GM19324 (cell line): ENCODE data around the gene MEF2B.
"Not testable (repeated sequence)": the region's sequence is repeated elsewhere in the genome, so short reads cannot be mapped to it uniquely, and the experiment has no call there.

ENCODE experiments used
- ATAC-seq: cut with Tn5 transposase; IDR thresholded peaks from one replicate; pipeline ENCODE4 v1.9.1; 2021; ENCODE audit warnings: mild to moderate bottlenecking, moderate library complexity; ENCODE audit not compliant: unreplicated experiment, low FRiP score

Gene MEF2B

DNA sequence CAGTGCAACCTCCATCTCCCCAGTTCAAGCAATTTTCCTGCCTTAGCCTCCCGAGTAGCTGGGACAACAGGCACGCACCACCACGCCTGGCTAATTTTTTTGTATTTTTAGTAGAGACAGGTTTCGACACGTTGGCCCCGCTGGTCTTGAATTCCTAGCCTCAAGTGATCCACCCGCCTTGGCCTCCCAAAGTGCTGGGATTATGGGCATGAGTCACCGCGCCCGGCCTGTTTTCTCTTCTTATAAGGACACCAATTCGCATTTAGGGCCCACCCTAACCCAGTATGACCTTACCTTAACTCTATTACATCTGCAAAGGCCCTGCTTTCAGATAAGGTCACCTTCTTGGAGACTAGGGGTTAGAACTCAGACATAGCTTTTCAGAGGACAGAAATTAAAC lies 66.9 kb downstream of the MEF2B start:
- no peak for ATAC-seq

DNA sequence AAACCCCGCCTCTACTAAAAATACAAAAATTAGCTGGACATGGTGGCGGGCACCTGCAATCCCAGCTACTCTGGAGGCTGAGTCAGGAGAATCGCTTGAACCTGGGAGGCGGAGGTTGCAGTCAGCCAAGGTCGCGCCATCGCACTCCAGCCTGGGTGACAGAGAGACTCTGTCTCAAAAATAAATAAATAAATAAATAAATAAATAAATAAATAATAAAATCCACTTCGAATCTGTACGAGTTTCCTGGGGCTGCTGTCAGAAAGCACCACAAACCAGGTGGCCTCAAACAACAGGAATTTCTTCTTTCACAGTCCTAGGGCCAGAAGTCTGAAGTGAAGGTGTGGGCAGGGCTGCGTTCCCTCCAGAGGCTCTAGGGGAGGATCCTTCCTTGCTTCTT lies 67.5 kb downstream of the MEF2B start:
- ATAC-seq, result not testable (repeated sequence)

DNA sequence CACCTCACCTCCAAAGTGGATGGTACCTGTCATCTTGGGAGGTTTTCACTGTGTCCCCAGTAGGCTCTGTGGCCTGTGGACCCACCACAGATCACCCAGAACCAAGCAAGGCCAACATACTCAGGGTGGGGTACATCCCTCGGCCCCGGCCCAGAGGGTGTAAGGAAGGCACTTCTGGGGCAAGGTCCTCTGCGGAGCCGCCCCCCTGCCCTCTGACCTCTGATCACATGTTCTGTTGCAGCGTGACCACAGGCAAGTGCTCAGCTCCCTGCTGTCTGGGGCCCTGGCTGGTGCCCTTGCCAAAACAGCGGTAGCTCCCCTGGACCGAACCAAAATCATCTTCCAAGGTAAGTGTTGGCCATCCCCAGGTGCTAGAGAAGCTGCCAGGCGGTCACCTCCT lies 68.5 kb downstream of the MEF2B start:
- no peak for ATAC-seq

DNA sequence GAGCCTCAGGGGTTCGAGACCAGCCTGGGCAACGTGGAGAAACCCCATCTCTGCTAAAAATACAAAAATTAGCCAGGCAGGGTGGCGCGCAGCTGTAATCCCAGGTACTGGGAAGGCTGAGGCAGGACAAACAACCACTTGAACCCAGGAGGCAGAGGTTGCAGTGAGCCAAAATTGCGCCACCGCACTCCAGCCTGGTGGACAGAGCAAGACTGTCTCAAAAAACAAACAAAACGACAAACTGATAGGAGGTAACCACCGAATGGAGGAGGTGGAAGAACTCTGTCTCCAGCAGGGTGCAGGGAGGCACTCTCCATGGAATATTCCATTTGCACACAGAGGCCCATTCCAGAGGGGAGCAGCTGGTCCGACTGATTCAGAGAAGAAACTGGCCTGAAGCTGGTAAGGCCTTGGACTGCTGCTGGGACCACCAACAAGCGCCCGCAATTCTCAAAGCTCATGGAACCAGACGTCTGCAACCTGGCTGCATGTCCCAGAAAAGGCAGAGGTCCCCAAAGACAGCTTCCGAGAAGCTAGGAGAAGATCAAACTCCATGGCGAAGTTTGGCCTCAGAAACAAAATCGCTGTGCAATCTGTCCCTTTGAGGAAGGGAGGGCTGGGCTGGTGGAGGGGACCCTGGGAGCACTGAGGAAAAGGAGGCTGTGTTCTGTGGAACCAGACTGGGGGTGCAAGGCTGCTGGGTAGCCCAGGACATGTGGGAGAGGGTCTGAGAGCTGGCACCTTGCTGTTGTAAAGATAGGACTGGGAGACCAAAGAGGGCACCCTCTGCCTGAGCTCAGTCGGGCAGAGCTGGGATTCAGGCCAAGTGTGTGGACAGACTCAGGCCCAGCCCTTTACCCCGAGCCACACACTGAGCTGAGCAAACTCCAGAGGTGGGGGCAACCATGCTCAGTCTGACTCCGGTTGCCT lies 71.1 kb downstream of the MEF2B start:
- no peak for ATAC-seq

DNA sequence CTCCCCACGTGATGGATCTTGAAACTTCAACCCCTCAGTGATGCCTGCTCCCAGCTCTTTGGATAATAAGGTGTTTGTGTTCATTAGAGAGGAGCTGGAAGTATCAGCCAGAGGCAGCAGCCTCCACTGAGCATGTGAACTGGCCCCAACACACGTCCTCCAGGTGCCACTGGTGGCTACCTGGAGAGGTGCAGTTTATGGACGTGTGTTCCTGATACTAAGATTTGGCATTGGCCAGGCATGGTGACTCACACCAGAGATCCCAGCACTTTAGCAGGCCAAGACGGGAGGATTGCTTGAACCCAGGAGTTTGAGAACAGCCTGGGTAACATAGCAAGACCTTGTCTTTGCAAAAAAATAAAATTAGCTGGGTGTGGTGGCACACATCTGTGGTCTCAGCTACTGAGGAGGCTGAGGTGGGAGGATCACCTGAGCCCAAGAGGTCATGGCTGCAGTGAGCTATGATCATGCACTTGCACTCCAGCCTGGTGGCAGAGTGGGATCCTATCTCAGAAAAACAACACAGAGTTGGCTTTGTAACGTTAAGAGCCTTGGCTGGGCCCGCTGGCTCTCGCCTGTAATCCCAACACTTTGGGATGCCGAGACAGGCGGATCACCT lies 71.9 kb downstream of the MEF2B start:
- no peak for ATAC-seq

DNA sequence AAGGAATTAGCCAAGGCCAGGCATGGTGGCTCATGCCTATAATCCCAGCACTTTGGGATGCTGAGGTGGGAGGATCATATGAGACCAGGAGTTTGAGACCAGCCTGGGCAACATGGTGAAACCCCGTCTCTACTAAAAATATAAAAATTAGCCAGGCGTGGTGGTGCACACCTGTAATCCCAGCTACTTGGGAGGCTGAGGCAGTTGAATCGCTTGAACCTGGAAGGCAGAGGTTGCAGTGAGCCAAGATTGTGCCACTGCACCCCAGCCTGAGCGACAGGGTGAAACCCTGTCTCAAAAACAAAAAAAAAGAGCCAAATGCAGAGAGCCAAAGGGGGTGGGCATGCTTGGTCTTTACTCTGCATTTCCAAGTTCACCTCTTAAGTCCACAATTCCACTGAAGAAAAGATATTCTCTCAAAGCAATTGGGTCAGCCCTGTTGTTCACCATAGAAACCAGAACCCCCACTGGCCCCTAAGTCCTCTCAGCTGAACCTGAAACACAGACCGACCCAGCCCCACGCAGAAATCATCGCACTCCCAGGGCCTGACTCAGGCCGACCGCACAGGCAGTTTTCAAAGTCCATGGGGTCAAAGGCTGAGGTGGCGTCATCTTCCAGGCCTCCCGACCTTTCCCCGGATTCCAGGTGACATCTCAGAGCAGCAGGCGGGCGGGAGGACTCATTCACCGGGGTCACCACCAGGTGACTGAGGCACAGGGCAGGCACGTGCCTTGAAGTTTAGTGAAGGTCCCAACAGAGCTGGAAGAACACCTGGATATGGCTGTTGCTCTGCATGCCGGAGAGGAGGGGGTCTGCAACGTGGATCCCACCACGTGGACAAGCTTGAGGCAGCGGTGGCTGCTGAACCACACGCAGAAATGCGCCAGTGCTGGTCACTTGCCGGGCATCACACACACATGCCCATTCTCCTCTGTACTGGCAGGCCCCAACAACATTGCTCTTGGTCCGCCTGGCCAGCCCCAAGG lies 73.1 kb downstream of the MEF2B start:
- no peak for ATAC-seq

DNA sequence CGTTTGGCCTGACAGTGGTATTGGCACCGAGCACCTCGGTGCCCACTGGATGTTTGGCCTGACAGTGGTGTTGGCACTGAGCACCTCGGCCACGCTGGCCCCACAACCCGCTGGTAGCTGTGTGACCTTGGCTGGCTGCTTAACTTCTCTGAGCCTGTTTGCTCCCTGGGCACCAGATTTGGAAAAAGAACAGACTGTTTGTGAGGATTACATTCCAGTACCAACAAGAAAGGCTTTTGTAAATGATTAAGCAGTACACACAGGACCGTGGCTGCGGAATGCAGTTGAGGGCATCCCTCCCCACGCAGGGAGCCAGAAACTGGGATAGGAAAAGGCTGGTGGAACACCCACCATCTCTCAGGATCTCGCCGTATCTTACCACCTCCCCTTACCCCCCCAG lies 74.4 kb downstream of the MEF2B start:
- no peak for ATAC-seq
